ENCODE results near the gene ZNF142.
"Not testable (repeated sequence)": the region's sequence is repeated elsewhere in the genome, so short reads cannot be mapped to it uniquely, and the experiment has no call there.

Gene ZNF142

DNA sequence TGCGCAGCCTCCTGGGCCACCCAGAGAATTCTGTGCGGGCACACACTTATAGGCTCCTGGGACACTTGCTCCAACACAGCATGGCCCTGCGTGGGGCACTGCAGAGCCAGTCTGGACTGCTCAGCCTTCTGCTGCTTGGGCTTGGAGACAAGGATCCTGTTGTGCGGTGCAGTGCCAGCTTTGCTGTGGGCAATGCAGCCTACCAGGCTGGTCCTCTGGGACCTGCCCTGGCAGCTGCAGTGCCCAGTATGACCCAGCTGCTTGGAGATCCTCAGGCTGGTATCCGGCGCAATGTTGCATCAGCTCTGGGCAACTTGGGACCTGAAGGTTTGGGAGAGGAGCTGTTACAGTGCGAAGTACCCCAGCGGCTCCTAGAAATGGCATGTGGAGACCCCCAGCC is 39.5 kb upstream of the ZNF142 start (continued):
- TF ChIP-seq, protein P1, sequence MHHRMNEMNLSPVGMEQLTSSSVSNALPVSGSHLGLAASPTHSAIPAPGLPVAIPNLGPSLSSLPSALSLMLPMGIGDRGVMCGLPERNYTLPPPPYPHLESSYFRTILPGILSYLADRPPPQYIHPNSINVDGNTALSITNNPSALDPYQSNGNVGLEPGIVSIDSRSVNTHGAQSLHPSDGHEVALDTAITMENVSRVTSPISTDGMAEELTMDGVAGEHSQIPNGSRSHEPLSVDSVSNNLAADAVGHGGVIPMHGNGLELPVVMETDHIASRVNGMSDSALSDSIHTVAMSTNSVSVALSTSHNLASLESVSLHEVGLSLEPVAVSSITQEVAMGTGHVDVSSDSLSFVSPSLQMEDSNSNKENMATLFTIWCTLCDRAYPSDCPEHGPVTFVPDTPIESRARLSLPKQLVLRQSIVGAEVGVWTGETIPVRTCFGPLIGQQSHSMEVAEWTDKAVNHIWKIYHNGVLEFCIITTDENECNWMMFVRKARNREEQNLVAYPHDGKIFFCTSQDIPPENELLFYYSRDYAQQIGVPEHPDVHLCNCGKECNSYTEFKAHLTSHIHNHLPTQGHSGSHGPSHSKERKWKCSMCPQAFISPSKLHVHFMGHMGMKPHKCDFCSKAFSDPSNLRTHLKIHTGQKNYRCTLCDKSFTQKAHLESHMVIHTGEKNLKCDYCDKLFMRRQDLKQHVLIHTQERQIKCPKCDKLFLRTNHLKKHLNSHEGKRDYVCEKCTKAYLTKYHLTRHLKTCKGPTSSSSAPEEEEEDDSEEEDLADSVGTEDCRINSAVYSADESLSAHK (tag by site-specific recombination; IDR thresholded peaks at IDR 0.05): no peak

DNA sequence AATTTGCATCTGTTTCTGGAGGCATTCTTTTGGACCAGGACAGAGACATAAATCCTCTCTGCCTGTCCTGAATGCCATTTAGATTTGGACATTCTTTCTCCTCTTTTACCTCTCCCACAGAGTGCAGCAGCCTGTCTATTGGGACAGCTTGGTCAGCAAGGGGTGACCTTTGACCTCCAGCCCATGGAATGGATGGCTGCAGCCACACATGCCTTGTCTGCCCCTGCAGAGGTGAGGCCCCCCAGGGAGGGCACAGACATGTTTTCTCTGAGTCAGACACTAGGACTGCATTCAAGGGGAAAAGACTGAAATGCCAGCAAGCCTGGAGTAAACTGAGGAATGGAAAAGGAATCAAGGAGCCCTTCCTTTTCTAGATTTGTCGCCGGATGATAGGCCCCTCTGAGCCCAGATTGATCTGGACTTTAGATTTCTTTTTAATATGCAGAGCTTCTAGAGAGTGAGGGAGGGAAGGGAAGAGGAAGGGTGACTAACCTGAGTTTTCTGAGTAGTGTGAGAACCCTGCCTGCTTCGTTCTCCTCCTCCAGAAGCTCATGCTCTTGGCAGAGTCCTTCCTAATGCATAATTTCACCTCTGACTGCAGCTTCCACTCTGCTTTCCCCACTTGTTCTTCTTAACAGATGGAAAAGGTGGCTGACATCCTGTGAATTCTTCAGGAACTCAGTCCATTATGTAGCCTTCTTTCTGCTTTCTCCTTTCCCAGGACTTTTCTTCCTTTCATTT is 35.2 kb upstream of the ZNF142 start:
- TF ChIP-seq GLIS1 (tag by site-specific recombination; IDR thresholded peaks at IDR 0.05) (peak; percentile 57), HOXA7 (CRISPR knock-in tag; IDR thresholded peaks at IDR 0.05; ENCODE audit: borderline replicate concordance) (no peak), GLI4 (tag by site-specific recombination; IDR thresholded peaks at IDR 0.05) (no peak), ZFP3 (tag by site-specific recombination; IDR thresholded peaks at IDR 0.05; ENCODE audit: low read depth) (no peak)
- Histone ChIP-seq H3K9me3 (ENCODE audit: control insufficient read depth, insufficient read depth, low read depth, low read length) (no peaks in the 10 kb centered on the region), H3K4me1 (ENCODE audit: control insufficient read depth, insufficient read depth, low read length) (no peaks in the 10 kb centered on the region), H3K27ac (ENCODE audit: extremely low read depth, low read depth, low read length) (no peak overlapping the region), H3K36me3 (ENCODE audit: control insufficient read depth in 2 of 2, insufficient read depth in 1 of 2, low read length in 2 of 2) (peaks cover 3 to 90% of the 10 kb centered on the region in 2 experiments; a peak in 2 of 3 replicates), H3K4me3 (ENCODE audit: low read depth, low read length) (no peak overlapping the region)
- CTCF ChIA-PET: interaction anchor here (1.2 kb wide), 1 partner anchor 16 kb away, joined by 4 read pairs; no protein-coding TSS in a partner anchor
- POLR2A ChIA-PET: no interaction called here

DNA sequence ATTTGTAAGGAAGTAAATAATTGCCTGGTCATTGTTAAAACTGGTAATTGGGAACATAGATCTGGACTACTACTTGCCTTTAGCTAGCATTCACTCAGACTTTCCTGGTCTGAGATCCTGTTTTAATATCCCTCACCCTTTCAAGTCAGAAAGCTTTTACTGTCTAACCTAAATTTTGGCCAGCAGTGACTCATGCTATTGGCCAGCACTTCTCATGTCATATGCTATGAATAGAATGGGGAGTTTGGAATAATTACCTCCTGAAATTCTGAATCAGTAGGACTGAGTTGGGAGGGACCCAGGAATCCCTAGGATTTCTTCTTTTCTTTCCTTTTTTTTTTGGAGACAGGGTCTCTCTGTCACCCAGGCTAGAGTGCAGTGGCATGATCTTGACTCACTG is 31.8 kb upstream of the ZNF142 start:
- Histone ChIP-seq H3K36me3 (ENCODE audit: control insufficient read depth in 2 of 2, insufficient read depth in 1 of 2, low read length in 2 of 2) (peaks cover 5 to 75% of the 10 kb centered on the region in 2 experiments), H3K27ac (ENCODE audit: extremely low read depth, low read depth, low read length) (no peak overlapping the region), H3K4me3 (ENCODE audit: low read depth, low read length) (no peak overlapping the region), H3K9me3 (ENCODE audit: control insufficient read depth, insufficient read depth, low read depth, low read length) (no peaks in the 10 kb centered on the region), H3K4me1 (ENCODE audit: control insufficient read depth, insufficient read depth, low read length) (no peaks in the 10 kb centered on the region)
- ChIA-PET POLR2A (no interaction called here), CTCF (no interaction called here)
- no peak for TF ChIP-seq ZNF692 (tag by site-specific recombination; IDR thresholded peaks at IDR 0.05)
- no peak for TF ChIP-seq ZNF248 (tag by site-specific recombination; IDR thresholded peaks at IDR 0.05)
- no peak for TF ChIP-seq IKZF3 (tag by site-specific recombination; IDR thresholded peaks at IDR 0.05)
- TF ChIP-seq ZNF350 (tag by site-specific recombination; IDR thresholded peaks at IDR 0.05): no peak
- no peak for TF ChIP-seq ZNF366 (tag by site-specific recombination; conservative IDR thresholded peaks at IDR 0.05)
- no peak for TF ChIP-seq HOXA7 (CRISPR knock-in tag; IDR thresholded peaks at IDR 0.05; ENCODE audit: borderline replicate concordance)
- TF ChIP-seq ZNF266 (tag by site-specific recombination; IDR thresholded peaks at IDR 0.05; ENCODE audit: low read depth): no peak

DNA sequence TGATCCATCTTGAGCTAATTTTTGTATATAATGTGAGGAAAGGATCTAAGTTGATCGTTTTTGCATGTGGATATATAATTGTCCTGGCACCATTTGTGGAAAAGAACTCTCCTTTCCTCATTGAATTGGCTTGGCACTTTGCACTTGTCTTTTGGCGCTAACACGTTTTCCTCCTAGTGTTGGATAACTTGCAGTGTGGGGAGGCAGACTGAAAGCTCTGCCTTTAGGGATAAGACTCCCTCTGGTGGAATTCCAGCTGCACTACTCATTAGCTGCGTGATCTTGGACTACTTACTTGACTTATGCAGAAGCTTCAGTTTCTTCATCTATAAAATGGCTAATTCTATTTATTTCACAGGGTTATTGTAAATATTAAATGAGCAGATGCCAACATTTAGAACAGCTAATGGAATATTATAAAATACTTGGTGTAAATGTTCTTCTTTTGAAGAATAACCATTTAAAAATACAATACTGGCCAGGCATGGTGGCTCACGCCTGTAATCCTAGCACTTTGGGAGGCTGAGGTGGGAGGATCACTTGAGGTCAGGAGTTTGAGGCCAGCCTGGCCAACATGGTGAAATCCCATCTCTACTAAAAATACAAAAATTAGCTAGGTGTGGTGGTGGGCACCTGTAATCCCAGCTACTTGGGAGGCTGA is 28.1 kb upstream of the ZNF142 start:
- TF ChIP-seq PRDM1 (tag by site-specific recombination; IDR thresholded peaks at IDR 0.05) (peak; percentile 60; the same call in 1 of the 2 replicates), CTCF (tag by site-specific recombination; IDR thresholded peaks at IDR 0.05) (peak; percentile 77), ZNF654 (tag by site-specific recombination; IDR thresholded peaks at IDR 0.05; ENCODE audit: low read depth) (peak; percentile 62), ZNF660 (tag by site-specific recombination; IDR thresholded peaks at IDR 0.05) (0 out of 2 replicates have a peak, but pooled peaks have one; percentile 13)
- CTCF ChIA-PET: interaction anchor here (0.5 to 3.4 kb wide), 36 partner anchors 9 to 414 kb away, joined by 3 to 42 read pairs (median 5); partner anchors contain the start of genes RNF25, STK36 and ZNF142
- not testable (repeated sequence) for H3K27ac ChIP-seq (ENCODE audit: extremely low read depth, low read depth, low read length)

More for the DNA sequence above, 28.1 kb upstream of the ZNF142 start:
- peaks cover 16 to 69% of the 10 kb centered on the region in 2 experiments for H3K36me3 ChIP-seq (ENCODE audit: control insufficient read depth in 2 of 2, insufficient read depth in 1 of 2, low read length in 2 of 2)
- POLR2A ChIA-PET: interaction anchor here (0.9 to 1.3 kb wide), 3 partner anchors 16 to 160 kb away, joined by 4 to 9 read pairs (median 6); partner anchors contain the start of genes BCS1L, RNF25, STK36 and ZNF142
- not testable (repeated sequence) for H3K4me1 ChIP-seq (ENCODE audit: control insufficient read depth, insufficient read depth, low read length); H3K9me3 ChIP-seq (ENCODE audit: control insufficient read depth, insufficient read depth, low read depth, low read length); H3K4me3 ChIP-seq (ENCODE audit: low read depth, low read length)
